A549 (cell line): Measurements from ENCODE around the gene NPR3.

Source experiments
- CEBPB ChIP-seq, 2 experiments: fragments of >200 bp in 1 of 2; sonication (Bioruptor Twin) in 1 of 2; formaldehyde crosslinking in 1 of 2; IDR thresholded peaks; 2 replicates each; pipeline ENCODE4 v1.6.1; 2012 to 2016
- CHD2 ChIP-seq: fragments of 150-350 bp; IDR thresholded peaks from 2 replicates; pipeline ENCODE4 v1.6.1; 2014; ENCODE audit warnings: low read length; ENCODE audit not compliant: partially characterized antibody
- EP300 ChIP-seq, 2 experiments: fragments of >200 bp; sonication (Bioruptor Twin); formaldehyde crosslinking; IDR thresholded peaks; 2 replicates in 1 of 2; 3 replicates in 1 of 2; pipeline ENCODE4 v1.6.1; 2016 to 2017
- HDAC2 ChIP-seq: fragments of 200-600 bp; sonication (generic); IDR thresholded peaks from 2 replicates; pipeline ENCODE4 v1.6.1; 2016
- HOXA7 ChIP-seq: fragments of 250-450 bp; sonication (Bioruptor Pico); IDR thresholded peaks from 2 replicates; pipeline ENCODE4 v1.5.0; 2020; ENCODE audit warnings: mild to moderate bottlenecking, moderate library complexity
- NR3C1 ChIP-seq: fragments of >200 bp; sonication (Bioruptor Twin); formaldehyde crosslinking; IDR thresholded peaks from 3 replicates; pipeline ENCODE4 v1.6.1; 2017
- PHF8 ChIP-seq: fragments of 200-600 bp; sonication (generic); IDR thresholded peaks from 2 replicates; pipeline ENCODE4 v1.6.1; 2016; ENCODE audit warnings: low read depth, mild to moderate bottlenecking, antibody characterized with exemption, moderate library complexity, borderline replicate concordance
- POLR2A ChIP-seq: IDR thresholded peaks from 2 replicates; pipeline ENCODE4 v1.6.1; 2012; ENCODE audit warnings: mild to moderate bottlenecking, low read length
- RCOR1 ChIP-seq: fragments of 150-350 bp; IDR thresholded peaks from 2 replicates; pipeline ENCODE4 v1.6.1; 2014; ENCODE audit warnings: antibody characterized with exemption, low read length, low read depth
- TF ChIP-seq, protein P1 (sequence below): fragments of >200 bp; sonication (Bioruptor Twin); formaldehyde crosslinking; IDR thresholded peaks from 3 replicates; pipeline ENCODE4 v1.5.1; 2016
- TF ChIP-seq, protein P2 (sequence below): fragments of 200-600 bp; sonication (generic); IDR thresholded peaks from 2 replicates; pipeline ENCODE4 v1.6.1; 2016; ENCODE audit warnings: antibody characterized with exemption, mild to moderate bottlenecking, moderate library complexity

DNA sequence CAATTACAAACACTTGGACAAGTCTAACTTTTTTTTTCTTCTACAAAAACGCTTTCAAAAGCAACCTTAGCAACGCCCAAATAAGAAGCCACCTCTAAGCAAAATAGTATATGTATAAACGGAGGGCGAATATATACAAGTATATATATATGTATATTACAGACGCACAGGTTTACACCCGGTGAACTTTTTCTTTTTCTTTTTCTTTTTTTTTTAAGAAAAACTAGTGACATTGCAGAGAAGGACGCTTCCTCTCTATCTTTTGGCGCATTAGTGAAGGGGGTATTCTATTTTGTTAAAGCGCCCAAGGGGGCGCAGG is 200 bp downstream of the NPR3 start:
- TF ChIP-seq, protein P1, sequence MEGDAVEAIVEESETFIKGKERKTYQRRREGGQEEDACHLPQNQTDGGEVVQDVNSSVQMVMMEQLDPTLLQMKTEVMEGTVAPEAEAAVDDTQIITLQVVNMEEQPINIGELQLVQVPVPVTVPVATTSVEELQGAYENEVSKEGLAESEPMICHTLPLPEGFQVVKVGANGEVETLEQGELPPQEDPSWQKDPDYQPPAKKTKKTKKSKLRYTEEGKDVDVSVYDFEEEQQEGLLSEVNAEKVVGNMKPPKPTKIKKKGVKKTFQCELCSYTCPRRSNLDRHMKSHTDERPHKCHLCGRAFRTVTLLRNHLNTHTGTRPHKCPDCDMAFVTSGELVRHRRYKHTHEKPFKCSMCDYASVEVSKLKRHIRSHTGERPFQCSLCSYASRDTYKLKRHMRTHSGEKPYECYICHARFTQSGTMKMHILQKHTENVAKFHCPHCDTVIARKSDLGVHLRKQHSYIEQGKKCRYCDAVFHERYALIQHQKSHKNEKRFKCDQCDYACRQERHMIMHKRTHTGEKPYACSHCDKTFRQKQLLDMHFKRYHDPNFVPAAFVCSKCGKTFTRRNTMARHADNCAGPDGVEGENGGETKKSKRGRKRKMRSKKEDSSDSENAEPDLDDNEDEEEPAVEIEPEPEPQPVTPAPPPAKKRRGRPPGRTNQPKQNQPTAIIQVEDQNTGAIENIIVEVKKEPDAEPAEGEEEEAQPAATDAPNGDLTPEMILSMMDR: no peak; the same call in 2 of the 3 replicates
- TF ChIP-seq EP300 (IDR thresholded peaks at IDR 0.05) (no peak), POLR2A (no peak), RCOR1 (no peak), NR3C1 (no peak), PHF8 (no peak), HDAC2 (no peak), CHD2 (no peak), HOXA7 (CRISPR knock-in tag) (no peak), CEBPB (IDR thresholded peaks at IDR 0.05) (no peak)
- TF ChIP-seq, protein P2, sequence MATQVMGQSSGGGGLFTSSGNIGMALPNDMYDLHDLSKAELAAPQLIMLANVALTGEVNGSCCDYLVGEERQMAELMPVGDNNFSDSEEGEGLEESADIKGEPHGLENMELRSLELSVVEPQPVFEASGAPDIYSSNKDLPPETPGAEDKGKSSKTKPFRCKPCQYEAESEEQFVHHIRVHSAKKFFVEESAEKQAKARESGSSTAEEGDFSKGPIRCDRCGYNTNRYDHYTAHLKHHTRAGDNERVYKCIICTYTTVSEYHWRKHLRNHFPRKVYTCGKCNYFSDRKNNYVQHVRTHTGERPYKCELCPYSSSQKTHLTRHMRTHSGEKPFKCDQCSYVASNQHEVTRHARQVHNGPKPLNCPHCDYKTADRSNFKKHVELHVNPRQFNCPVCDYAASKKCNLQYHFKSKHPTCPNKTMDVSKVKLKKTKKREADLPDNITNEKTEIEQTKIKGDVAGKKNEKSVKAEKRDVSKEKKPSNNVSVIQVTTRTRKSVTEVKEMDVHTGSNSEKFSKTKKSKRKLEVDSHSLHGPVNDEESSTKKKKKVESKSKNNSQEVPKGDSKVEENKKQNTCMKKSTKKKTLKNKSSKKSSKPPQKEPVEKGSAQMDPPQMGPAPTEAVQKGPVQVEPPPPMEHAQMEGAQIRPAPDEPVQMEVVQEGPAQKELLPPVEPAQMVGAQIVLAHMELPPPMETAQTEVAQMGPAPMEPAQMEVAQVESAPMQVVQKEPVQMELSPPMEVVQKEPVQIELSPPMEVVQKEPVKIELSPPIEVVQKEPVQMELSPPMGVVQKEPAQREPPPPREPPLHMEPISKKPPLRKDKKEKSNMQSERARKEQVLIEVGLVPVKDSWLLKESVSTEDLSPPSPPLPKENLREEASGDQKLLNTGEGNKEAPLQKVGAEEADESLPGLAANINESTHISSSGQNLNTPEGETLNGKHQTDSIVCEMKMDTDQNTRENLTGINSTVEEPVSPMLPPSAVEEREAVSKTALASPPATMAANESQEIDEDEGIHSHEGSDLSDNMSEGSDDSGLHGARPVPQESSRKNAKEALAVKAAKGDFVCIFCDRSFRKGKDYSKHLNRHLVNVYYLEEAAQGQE: no peak
